ENCODE data around the gene FOXP1. TPM values are rescaled to one million over a fixed set of nuclear protein-coding genes. Genes with fewer than 3 reads are reported as not detected.

The FOXP1 gene
- total and polyA plus RNA-seq, 2 of the 8 experiments (the other 6 are each of a cell fraction or from before 2014, with no cell fraction given), result 13.9 to 25.4 TPM

- ChIA-PET CTCF (ENCODE audit: partially characterized antibody) (interaction anchor here (0.6 kb wide), 1 partner anchor 477 kb away, joined by 3 read pairs; no protein-coding TSS in a partner anchor), POLR2A (ENCODE audit: partially characterized antibody) (no interaction called here)
- WGBS, 2 experiments (ENCODE audit: extremely low coverage in 1 of 2, insufficient coverage in 1 of 2, insufficient read length in 1 of 2, insufficient replicate concordance in 2 of 2, low coverage in 1 of 2, low lambda C conversion rate in 2 of 2, missing lambda C conversion rate in 1 of 2), result 100% methylated on average over 2 of the region's 3 CpGs; no CpG with 5 or more reads in 1 of the 2 experiments
These were observed 31.3 kb upstream of the FOXP1 start for GRCh38 chr3:71614869-71615268.

More at GRCh38 chr3:71614869-71615268, 31.3 kb upstream of the FOXP1 start:
- H3K4ac ChIP-seq (replicated peaks; ENCODE audit: insufficient read length, low read depth, low read length), result no peak overlapping the region
- no peak overlapping the region for H4K8ac ChIP-seq (ENCODE audit: extremely low read depth, insufficient read depth, low read length)
- H2BK20ac ChIP-seq (ENCODE audit: low read length), result no peak overlapping the region
- no peaks in the 10 kb centered on the region for H3K9me3 ChIP-seq (ENCODE audit: insufficient read depth in 2 of 2, low read depth in 1 of 2, low read length in 1 of 2)
- H4K5ac ChIP-seq (ENCODE audit: insufficient read length, low read depth, low read length), result no peak overlapping the region
- no peak for TF ChIP-seq KDM5A (IDR thresholded peaks at IDR 0.05; ENCODE audit: low read length)
- TF ChIP-seq TBP (IDR thresholded peaks at IDR 0.05; ENCODE audit: low read depth, low read length), result no peak
- TF ChIP-seq CTCF (IDR thresholded peaks at IDR 0.05; ENCODE audit: control extremely low read depth in 1 of 3, insufficient read depth in 1 of 3, low read depth in 1 of 3, low read length in 3 of 3), result no peak
- no peak for TF ChIP-seq TEAD4 (IDR thresholded peaks at IDR 0.05; ENCODE audit: low read depth, low read length)
- no peak for TF ChIP-seq ATF2 (IDR thresholded peaks at IDR 0.05; ENCODE audit: low read length)
- TF ChIP-seq POLR2AphosphoS5 (IDR thresholded peaks at IDR 0.05; ENCODE audit: low read depth, low read length), result no peak
- no peak for TF ChIP-seq KDM1A (IDR thresholded peaks at IDR 0.05; ENCODE audit: borderline replicate concordance, low read length)
- no peak for TF ChIP-seq RBBP5 (IDR thresholded peaks at IDR 0.05; ENCODE audit: borderline replicate concordance, low read depth, low read length)
- TF ChIP-seq TAF7 (optimal IDR thresholded peaks at IDR 0.05; ENCODE audit: borderline replicate concordance, low read depth, low read length), result no peak
- H3K4me1 ChIP-seq (replicated peaks in 1 of 4; ENCODE audit: control insufficient read depth in 3 of 4, insufficient read depth in 4 of 4, low read length in 3 of 4), result no peaks in the 10 kb centered on the region
- no peak overlapping the region for H2AK5ac ChIP-seq (ENCODE audit: low read depth, low read length)
- FAIRE-seq (no peak), DNase-seq (ENCODE audit: low read depth in 1 of 2, low spot score in 2 of 2) (no peak)
- H2AFZ ChIP-seq (ENCODE audit: low read length), result no peak overlapping the region
- no peaks in the 10 kb centered on the region for H3K79me2 ChIP-seq (ENCODE audit: control insufficient read depth in 1 of 2, insufficient read depth in 2 of 2, low read length in 2 of 2)
- no peak overlapping the region for H2BK120ac ChIP-seq (replicated peaks; ENCODE audit: low read depth, low read length)
- H4K91ac ChIP-seq (replicated peaks; ENCODE audit: insufficient read length, low read length), result no peak overlapping the region
- no peak overlapping the region for H2BK5ac ChIP-seq (ENCODE audit: low read depth, low read length)
- no peaks in the 10 kb centered on the region for H3K23me2 ChIP-seq (ENCODE audit: low read depth, low read length)
- no peaks in the 10 kb centered on the region for H3K36me3 ChIP-seq (ENCODE audit: control insufficient read depth in 2 of 4, insufficient read depth in 4 of 4, low read length in 3 of 4)
- H3K4me3 ChIP-seq (ENCODE audit: extremely low read depth in 1 of 4, insufficient read depth in 2 of 4, low read depth in 3 of 4, low read length in 4 of 4), result no peak overlapping the region
- no peaks in the 10 kb centered on the region for H3K27me3 ChIP-seq (replicated peaks in 1 of 4; ENCODE audit: control insufficient read depth in 3 of 4, extremely low read depth in 1 of 4, insufficient read depth in 3 of 4, low read length in 3 of 4)
- no peak overlapping the region for H3K9ac ChIP-seq (replicated peaks in 1 of 4; ENCODE audit: extremely low read depth in 1 of 4, low read depth in 3 of 4, low read length in 3 of 4)
- no peak overlapping the region for H3K18ac ChIP-seq (ENCODE audit: extremely low read depth, low read length)
- no peak overlapping the region for H2BK15ac ChIP-seq (ENCODE audit: low read length)
- no peak overlapping the region for H3K56ac ChIP-seq (replicated peaks; ENCODE audit: insufficient read length, low read depth, low read length)
- H4K20me1 ChIP-seq (replicated peaks in 1 of 2; ENCODE audit: control insufficient read depth in 1 of 2, insufficient read depth in 2 of 2, low read length in 2 of 2), result no peaks in the 10 kb centered on the region
- H3K27ac ChIP-seq (ENCODE audit: low read depth, low read length), result no peak overlapping the region
- H3K79me1 ChIP-seq (ENCODE audit: low read depth, low read length), result no peaks in the 10 kb centered on the region
- no peak overlapping the region for H2BK12ac ChIP-seq (ENCODE audit: low read depth, low read length)
- no peak overlapping the region for H3K14ac ChIP-seq (ENCODE audit: insufficient read length)
- no peak overlapping the region for H3K4me2 ChIP-seq (ENCODE audit: insufficient read depth in 1 of 2, low read depth in 2 of 2, low read length in 2 of 2)
- no peak overlapping the region for H3K23ac ChIP-seq (ENCODE audit: insufficient read length)

Measured in H1 (cell line).